Fibroblast of lung (primary cell): ENCODE data around the gene PPFIBP1. TPM values are rescaled to one million over a fixed set of nuclear protein-coding genes. Genes with fewer than 3 reads are reported as not detected.

ENCODE experiments used
- DNase-seq, 2 donors: peaks; one replicate each; pipeline versions ENCODE4 v3.0.0 to v3.0.0-alpha.2; 2010; ENCODE audit warnings: low read depth in 2 of 2
- H2AFZ ChIP-seq: 2 replicates; pipeline ENCODE4 v1.5.1; 2012; ENCODE audit warnings: low read length, control low read depth, inconsistent platforms
- H3K27ac ChIP-seq: 2 replicates; pipeline ENCODE4 v1.5.1; 2011; ENCODE audit warnings: low read length, control low read depth; ENCODE audit not compliant: insufficient read depth
- H3K27me3 ChIP-seq: 2 replicates; pipeline ENCODE4 v1.5.1; 2011; ENCODE audit warnings: mild to moderate bottlenecking, low read length; ENCODE audit not compliant: control insufficient read depth, insufficient read depth
- H3K36me3 ChIP-seq: 2 replicates; pipeline ENCODE4 v1.5.1; 2011; ENCODE audit warnings: low read length; ENCODE audit not compliant: control insufficient read depth, insufficient read depth
- H3K4me1 ChIP-seq: 2 replicates; pipeline ENCODE4 v1.5.1; 2011; ENCODE audit warnings: low read length; ENCODE audit not compliant: control insufficient read depth, insufficient read depth; ENCODE audit errors: extremely low read depth
- H3K4me2 ChIP-seq: 2 replicates; pipeline ENCODE4 v1.5.1; 2011; ENCODE audit warnings: low read length, control low read depth; ENCODE audit not compliant: insufficient read depth; ENCODE audit errors: extremely low read depth
- H3K4me3 ChIP-seq, 4 experiments: fragments of 200-600 bp in 1 of 4; sonication (generic) in 1 of 4; replicated peaks in 1 of 4; 2 replicates each; pipeline ENCODE4 v1.5.1; 2011 to 2016; ENCODE audit warnings: low read length in 4 of 4, low read depth in 3 of 4, mild to moderate bottlenecking in 3 of 4, control low read depth in 2 of 4, inconsistent platforms in 1 of 4, mixed read lengths in 1 of 4; ENCODE audit not compliant: insufficient read depth in 1 of 4; ENCODE audit errors: control extremely low read depth in 1 of 4
- H3K79me2 ChIP-seq: 2 replicates; pipeline ENCODE4 v1.5.1; 2012; ENCODE audit warnings: mild to moderate bottlenecking, low read length, inconsistent platforms; ENCODE audit not compliant: control insufficient read depth, insufficient read depth
- H3K9ac ChIP-seq: 2 replicates; pipeline ENCODE4 v1.5.1; 2011; ENCODE audit warnings: mild to moderate bottlenecking, low read length, control low read depth; ENCODE audit not compliant: insufficient read depth
- H3K9me3 ChIP-seq: 2 replicates; pipeline ENCODE4 v1.5.1; 2012; ENCODE audit warnings: low read depth, low read length; ENCODE audit not compliant: control insufficient read depth, insufficient read depth
- H4K20me1 ChIP-seq: 2 replicates; pipeline ENCODE4 v1.5.1; 2011; ENCODE audit warnings: low read length; ENCODE audit not compliant: control insufficient read depth, insufficient read depth; ENCODE audit errors: extremely low read depth
- CTCF ChIP-seq, 2 donors: IDR thresholded peaks in 1 of 2; conservative IDR thresholded peaks in 1 of 2; 1 replicate in 1 of 2; 2 replicates in 1 of 2; pipeline ENCODE4 v1.5.1; 2011 to 2012; ENCODE audit warnings: low read length in 2 of 2, control low read depth in 1 of 2, inconsistent platforms in 1 of 2, low read depth in 1 of 2, mild to moderate bottlenecking in 1 of 2
- EZH2 ChIP-seq: IDR thresholded peaks from 2 replicates; pipeline ENCODE4 v1.5.1; 2012; ENCODE audit warnings: low read length, control low read depth, mild to moderate bottlenecking; ENCODE audit errors: missing control alignments
- polyA plus RNA-seq, 2 donors: library from polyadenylated mRNA; depleted of rRNA in 1 of 2; stranded (reverse) in 1 of 2; unstranded in 1 of 2; fragments of >200 nt; gene quantifications; 2 replicates each; pipeline ENCODE4 v1.2.1, GENCODE V29; 2011 to 2012; ENCODE audit warnings: missing spikeins in 1 of 2
- total RNA-seq: library from RNA; depleted of rRNA; stranded (reverse); fragments of >200 nt; gene quantifications from 2 replicates; pipeline ENCODE4 v1.2.1, GENCODE V29; 2014

PPFIBP1 gene
- total and polyA plus RNA-seq, 2 donors (not counting 1 experiment from before 2014, with no cell fraction given), result 65.1 to 93.0 TPM

GRCh38 chr12:27619308-27619707 lies 95.3 kb downstream of the PPFIBP1 start:
- Histone ChIP-seq H4K20me1 (no peaks in the 10 kb centered on the region), H3K79me2 (peaks cover 14% of the 10 kb centered on the region), H3K4me3 (no peak overlapping the region), H3K4me1 (peaks cover 23% of the 10 kb centered on the region), H3K36me3 (no peaks in the 10 kb centered on the region), H3K27me3 (no peaks in the 10 kb centered on the region), H3K9ac (no peak overlapping the region), H2AFZ (no peak overlapping the region), H3K9me3 (no peaks in the 10 kb centered on the region), H3K4me2 (no peak overlapping the region), H3K27ac (peak overlapping the region; percentile 1)
- no peak for TF ChIP-seq CTCF (conservative IDR thresholded peaks at IDR 0.05 in 1 of 2, IDR thresholded peaks at IDR 0.05 in 1 of 2; ENCODE audit: low read depth in 1 of 2, low read length in 2 of 2)
- TF ChIP-seq EZH2, result no peak
- peak; percentile 77 to 92 for DNase-seq

- Histone ChIP-seq H3K4me2 (no peak overlapping the region), H3K4me3 (no peak overlapping the region), H3K9me3 (no peaks in the 10 kb centered on the region), H3K9ac (no peak overlapping the region), H3K27ac (no peak overlapping the region), H2AFZ (no peak overlapping the region), H3K27me3 (no peaks in the 10 kb centered on the region), H4K20me1 (no peaks in the 10 kb centered on the region), H3K36me3 (no peaks in the 10 kb centered on the region), H3K79me2 (peaks cover 16% of the 10 kb centered on the region), H3K4me1 (peaks cover 23% of the 10 kb centered on the region)
- DNase-seq, result no peak
- TF ChIP-seq CTCF (conservative IDR thresholded peaks at IDR 0.05 in 1 of 2, IDR thresholded peaks at IDR 0.05 in 1 of 2; ENCODE audit: low read depth in 1 of 2, low read length in 2 of 2) (no peak), EZH2 (no peak)
Observed at GRCh38 chr12:27620121-27620520, 96.1 kb downstream of the PPFIBP1 start.

GRCh38 chr12:27622436-27623195 lies 98.6 kb downstream of the PPFIBP1 start:
- peak in 1 of 2 donors; percentile 67 for DNase-seq
- Histone ChIP-seq H3K4me2 (no peak overlapping the region), H3K27ac (no peak overlapping the region)

More at GRCh38 chr12:27622436-27623195, 98.6 kb downstream of the PPFIBP1 start:
- TF ChIP-seq EZH2 (no peak), CTCF (conservative IDR thresholded peaks at IDR 0.05 in 1 of 2, IDR thresholded peaks at IDR 0.05 in 1 of 2; ENCODE audit: low read depth in 1 of 2, low read length in 2 of 2) (no peak)
- no peaks in the 10 kb centered on the region for H3K27me3 ChIP-seq
- H3K4me3 ChIP-seq, result no peak overlapping the region
- no peaks in the 10 kb centered on the region for H3K9me3 ChIP-seq
- no peak overlapping the region for H3K9ac ChIP-seq
- H3K36me3 ChIP-seq, result no peaks in the 10 kb centered on the region
- no peaks in the 10 kb centered on the region for H4K20me1 ChIP-seq
- peaks cover 20% of the 10 kb centered on the region for H3K4me1 ChIP-seq
- H3K79me2 ChIP-seq, result peaks cover 17% of the 10 kb centered on the region
- no peak overlapping the region for H2AFZ ChIP-seq
